ENCODE measurements around the gene MLLT10.

The MLLT10 gene

GRCh38 chr10:21501731-21502347, 32.2 kb upstream of the MLLT10 start:
- no peak for DNase-seq (ENCODE audit: low read depth)

- DNase-seq (ENCODE audit: low read depth): no peak
Measured at GRCh38 chr10:21502348-21502740, 31.7 kb upstream of the MLLT10 start.

- no peak for DNase-seq (ENCODE audit: low read depth)
Measured at GRCh38 chr10:21503542-21503941, 30.5 kb upstream of the MLLT10 start.

GRCh38 chr10:21505711-21506278, 28.2 kb upstream of the MLLT10 start:
- DNase-seq (ENCODE audit: low read depth): no peak

GRCh38 chr10:21506351-21506750, 27.7 kb upstream of the MLLT10 start:
- no peak for DNase-seq (ENCODE audit: low read depth)

GRCh38 chr10:21507150-21507549, 26.9 kb upstream of the MLLT10 start:
- DNase-seq (ENCODE audit: low read depth): no peak

- no peak for DNase-seq (ENCODE audit: low read depth)
Measured at GRCh38 chr10:21508706-21509331, 25.2 kb upstream of the MLLT10 start.

GRCh38 chr10:21509341-21510240, 24.4 kb upstream of the MLLT10 start:
- no peak for DNase-seq (ENCODE audit: low read depth)

GRCh38 chr10:21510241-21511094, 23.6 kb upstream of the MLLT10 start:
- no peak for DNase-seq (ENCODE audit: low read depth)

- no peak for DNase-seq (ENCODE audit: low read depth)
Measured at GRCh38 chr10:21511095-21511570, 22.9 kb upstream of the MLLT10 start.

- no peak for DNase-seq (ENCODE audit: low read depth)
Measured at GRCh38 chr10:21511946-21512572, 22.0 kb upstream of the MLLT10 start.

- DNase-seq (ENCODE audit: low read depth): no peak
Measured at GRCh38 chr10:21512573-21513404, 21.2 kb upstream of the MLLT10 start.

GRCh38 chr10:21513405-21513788, 20.6 kb upstream of the MLLT10 start:
- DNase-seq (ENCODE audit: low read depth): no peak

- no peak for DNase-seq (ENCODE audit: low read depth)
Measured at GRCh38 chr10:21514129-21514817, 19.8 kb upstream of the MLLT10 start.

- no peak for DNase-seq (ENCODE audit: low read depth)
Measured at GRCh38 chr10:21514818-21515351, 19.1 kb upstream of the MLLT10 start.

GRCh38 chr10:21515361-21516241, 18.4 kb upstream of the MLLT10 start:
- no peak for DNase-seq (ENCODE audit: low read depth)

GRCh38 chr10:21516242-21517131, 17.5 kb upstream of the MLLT10 start:
- DNase-seq (ENCODE audit: low read depth): no peak

All from stimulated activated CD8-positive, alpha-beta memory T cell treated with anti-CD3 and anti-CD28 coated beads, Interleukin-7, amount 100 ng/mL, for 24 hours (primary cell).